Central memory CD8-positive, alpha-beta T cell (primary cell): ENCODE data around the gene SP140L.
"Not testable (repeated sequence)": the region's sequence is repeated elsewhere in the genome, so short reads cannot be mapped to it uniquely, and the experiment has no call there.

Source experiments
- ATAC-seq: fragments of 150-1000 bp; cut with Tn5 transposase; replicated peaks from 2 replicates; pipeline ENCODE4 v1.10.0; 2022; ENCODE audit warnings: mild to moderate bottlenecking, moderate FRiP score, moderate number of reproducible peaks; ENCODE audit not compliant: poor library complexity, severe bottlenecking; ENCODE audit errors: extremely low read depth
- DNase-seq, 2 donors: peaks; one replicate each; pipeline ENCODE4 v3.0.0; 2021; ENCODE audit warnings: low spot score in 2 of 2
- H3K27ac Mint-ChIP-seq: one replicate; pipeline ENCODE4 v1.8.0; 2022; ENCODE audit warnings: low read depth, mild to moderate bottlenecking, moderate library complexity, mixed read lengths
- H3K27me3 Mint-ChIP-seq: one replicate; pipeline ENCODE4 v1.8.0; 2022; ENCODE audit warnings: mixed read lengths
- H3K36me3 Mint-ChIP-seq: one replicate; pipeline ENCODE4 v1.8.0; 2022; ENCODE audit warnings: mild to moderate bottlenecking, moderate library complexity, mixed read lengths; ENCODE audit not compliant: insufficient read depth
- H3K4me1 Mint-ChIP-seq: one replicate; pipeline ENCODE4 v1.8.0; 2022; ENCODE audit warnings: mixed read lengths
- H3K4me3 Mint-ChIP-seq: one replicate; pipeline ENCODE4 v1.8.0; 2022; ENCODE audit warnings: mild to moderate bottlenecking, moderate library complexity, mixed read lengths
- H3K9me3 Mint-ChIP-seq: one replicate; pipeline ENCODE4 v1.8.0; 2022; ENCODE audit warnings: mixed read lengths

Gene SP140L

DNA sequence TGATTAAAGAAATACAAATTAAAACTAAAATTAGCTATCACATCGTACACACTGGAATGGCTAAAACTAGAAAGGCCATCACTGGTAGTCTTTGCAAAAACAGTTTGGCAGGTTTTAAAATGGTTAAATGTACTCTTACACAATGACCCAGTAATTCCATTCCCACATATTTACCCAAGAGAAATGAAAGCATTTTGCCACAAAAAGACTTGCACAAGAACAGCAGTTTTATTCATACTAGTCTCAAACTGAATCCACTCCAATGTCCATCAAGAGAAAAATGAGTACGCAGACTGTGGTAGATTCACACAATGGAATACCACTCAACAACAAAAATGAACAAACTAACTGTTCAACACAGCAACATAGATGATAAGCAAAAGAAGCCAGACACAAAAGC, 29.1 kb downstream of the SP140L start:
- DNase-seq, result no peak
- no peak overlapping the region for H3K4me3 Mint-ChIP-seq
- H3K4me1 Mint-ChIP-seq, result peaks cover 35% of the 10 kb centered on the region
- H3K27me3 Mint-ChIP-seq, result no peaks in the 10 kb centered on the region
- H3K36me3 Mint-ChIP-seq, result peaks cover 21% of the 10 kb centered on the region
- H3K9me3 Mint-ChIP-seq, result no peaks in the 10 kb centered on the region
- no peak overlapping the region for H3K27ac Mint-ChIP-seq
- ATAC-seq, result no peak

DNA sequence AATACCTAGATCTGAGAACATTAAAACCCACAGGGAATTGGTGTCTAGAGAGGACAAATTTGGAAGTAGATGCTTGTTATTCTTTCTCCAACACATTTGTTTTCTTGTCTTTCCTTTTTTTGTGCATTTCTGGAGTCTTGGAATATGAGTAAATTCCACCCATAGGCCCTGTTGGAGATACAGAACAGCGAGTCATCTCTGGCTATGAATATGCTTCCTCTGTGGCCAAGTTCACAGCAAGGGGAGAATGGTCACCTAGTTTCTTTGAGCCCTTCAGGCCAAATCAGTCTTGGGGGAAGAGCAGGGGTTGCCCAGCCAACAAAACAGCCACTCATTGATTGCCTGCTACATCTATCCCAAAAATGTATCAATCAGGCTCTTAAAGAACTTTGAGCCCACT, 31.3 kb downstream of the SP140L start:
- DNase-seq (no peak), ATAC-seq (no peak)
- H3K27me3 Mint-ChIP-seq, result no peaks in the 10 kb centered on the region

DNA sequence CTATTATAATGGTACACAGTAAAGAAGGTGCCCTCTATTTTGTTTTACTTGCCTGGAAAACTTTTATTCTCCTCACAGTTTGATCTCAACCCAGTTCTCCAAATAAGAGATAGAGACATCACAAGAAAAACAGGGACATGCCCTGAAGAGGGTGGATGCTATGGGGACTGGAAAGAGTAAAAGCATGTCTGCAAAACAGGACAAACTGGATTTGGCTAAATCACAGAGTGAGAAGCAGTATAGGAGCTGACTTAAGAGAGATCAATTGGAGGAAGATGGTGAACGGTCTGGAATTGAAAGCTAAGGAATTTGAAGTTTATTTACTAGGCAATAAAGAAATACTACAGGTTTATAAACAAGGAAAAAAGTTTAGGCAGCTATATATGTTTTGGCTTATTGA, 33.0 kb downstream of the SP140L start:
- Mint-ChIP-seq H3K9me3 (no peaks in the 10 kb centered on the region), H3K27ac (peak overlapping the region; percentile 12), H3K4me1 (peaks cover 43% of the 10 kb centered on the region), H3K27me3 (no peaks in the 10 kb centered on the region), H3K4me3 (no peak overlapping the region), H3K36me3 (peaks cover 32% of the 10 kb centered on the region)
- no peak for DNase-seq
- ATAC-seq, result no peak

More for the DNA sequence above, 31.3 kb downstream of the SP140L start:
- Mint-ChIP-seq H3K27ac (no peak overlapping the region), H3K9me3 (no peaks in the 10 kb centered on the region), H3K4me1 (peaks cover 46% of the 10 kb centered on the region), H3K36me3 (peaks cover 28% of the 10 kb centered on the region), H3K4me3 (no peak overlapping the region)

DNA sequence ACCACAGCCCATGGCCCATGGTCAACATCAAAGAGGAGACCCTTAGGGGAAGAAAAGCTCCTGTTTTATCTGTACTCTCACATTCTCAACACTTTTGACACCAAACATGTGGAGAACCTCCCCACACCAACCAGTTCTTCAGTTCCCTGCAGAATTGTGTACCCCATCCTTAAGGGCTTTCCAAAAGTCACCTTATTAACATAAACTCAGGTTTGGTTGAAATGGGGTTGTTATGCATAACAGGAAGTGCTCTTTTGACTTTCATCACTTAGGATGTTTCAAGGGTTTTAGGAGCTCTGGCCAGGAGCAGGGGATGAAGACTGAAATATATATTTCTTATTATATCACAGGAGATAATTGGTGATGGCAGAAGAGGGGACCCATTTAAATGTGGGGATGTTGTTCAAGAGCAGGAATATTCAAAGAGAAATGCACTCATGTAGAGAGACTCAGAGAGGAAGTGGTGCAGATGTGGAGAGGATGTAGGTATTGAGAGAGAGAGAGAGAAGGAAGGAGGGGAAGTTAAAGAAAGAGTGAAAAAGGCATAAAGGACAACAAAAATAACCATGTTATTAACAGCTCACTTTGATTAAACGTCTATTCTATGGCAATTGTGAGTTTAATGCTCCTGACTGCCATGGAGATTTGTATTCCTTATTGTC, 35.2 kb downstream of the SP140L start:
- Mint-ChIP-seq H3K27ac (peak overlapping the region; percentile 64), H3K4me1 (peaks cover 42% of the 10 kb centered on the region), H3K27me3 (no peaks in the 10 kb centered on the region), H3K9me3 (no peaks in the 10 kb centered on the region), H3K4me3 (peak overlapping the region; percentile 1), H3K36me3 (peaks cover 38% of the 10 kb centered on the region)
- DNase-seq, result no peak
- ATAC-seq, result no peak

DNA sequence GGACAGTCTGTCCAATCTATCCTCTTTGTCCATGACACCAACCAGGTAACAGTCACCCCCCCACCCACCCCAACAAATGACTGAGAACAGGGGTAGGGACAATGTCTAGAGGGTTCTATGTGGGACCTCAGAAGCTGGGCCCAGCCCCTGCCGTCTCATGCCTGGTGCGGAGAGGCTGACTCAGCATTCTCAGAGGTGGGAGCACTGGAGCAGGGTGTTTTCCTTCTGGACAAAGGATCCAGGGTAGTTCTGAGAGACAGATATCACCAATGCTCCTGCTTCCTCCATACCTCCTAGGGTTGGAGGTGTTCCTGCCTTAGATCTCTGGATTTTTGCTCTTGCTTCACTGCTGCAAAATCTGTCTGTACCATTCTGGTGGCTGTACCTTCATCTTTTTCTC, 55.1 kb downstream of the SP140L start:
- peaks cover 26% of the 10 kb centered on the region for H3K36me3 Mint-ChIP-seq
- H3K27ac Mint-ChIP-seq, result no peak overlapping the region
- H3K27me3 Mint-ChIP-seq, result no peaks in the 10 kb centered on the region
- H3K9me3 Mint-ChIP-seq, result no peaks in the 10 kb centered on the region
- ATAC-seq, result no peak
- no peak for DNase-seq
- peaks cover 23% of the 10 kb centered on the region for H3K4me1 Mint-ChIP-seq
- H3K4me3 Mint-ChIP-seq, result no peak overlapping the region

DNA sequence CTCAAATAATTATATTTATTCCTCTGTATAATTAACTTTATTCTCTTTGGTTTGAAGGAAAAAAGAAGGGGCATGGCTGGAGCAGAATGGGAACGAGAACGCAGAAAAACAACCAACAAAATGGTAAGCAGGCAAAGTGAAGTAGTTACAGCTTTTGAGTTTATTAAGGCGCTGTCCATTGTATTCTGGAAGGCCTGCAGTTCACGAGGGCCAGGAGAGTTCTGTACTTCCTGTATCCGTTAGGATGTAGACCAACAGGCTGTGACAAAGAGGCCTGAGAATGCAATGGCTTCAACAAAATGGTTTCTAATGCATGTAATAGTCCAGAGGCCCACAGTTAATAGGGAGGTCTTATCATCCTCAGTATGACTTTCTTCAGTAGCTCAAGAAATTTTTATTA, 56.5 kb downstream of the SP140L start:
- H3K36me3 Mint-ChIP-seq, result peaks cover 29% of the 10 kb centered on the region
- ATAC-seq, result no peak

DNA sequence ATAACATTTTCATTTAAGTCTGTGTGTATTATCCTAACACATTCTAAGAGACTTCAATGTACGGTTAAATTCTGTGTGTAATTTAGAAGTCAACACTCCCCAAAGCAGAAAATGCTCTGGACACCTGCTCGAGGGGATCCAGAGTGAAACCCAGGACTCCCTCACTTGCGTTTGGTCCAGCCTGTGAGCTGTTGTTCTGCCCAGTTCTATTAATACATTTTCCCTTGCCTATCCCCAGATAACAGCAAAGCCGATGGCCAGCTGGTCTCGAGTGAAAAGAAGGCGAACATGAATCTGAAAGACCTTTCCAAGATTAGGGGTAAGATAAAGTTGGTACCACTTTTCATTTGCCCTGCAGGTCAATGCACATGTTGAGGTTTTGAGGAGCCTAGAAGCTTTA, 58.0 kb downstream of the SP140L start:
- H3K4me1 Mint-ChIP-seq, result peaks cover 5% of the 10 kb centered on the region
- peaks cover 38% of the 10 kb centered on the region for H3K36me3 Mint-ChIP-seq
- H3K9me3 Mint-ChIP-seq, result no peaks in the 10 kb centered on the region

More for the DNA sequence above, 56.5 kb downstream of the SP140L start:
- Mint-ChIP-seq H3K27ac (no peak overlapping the region), H3K4me3 (no peak overlapping the region), H3K9me3 (no peaks in the 10 kb centered on the region), H3K27me3 (no peaks in the 10 kb centered on the region), H3K4me1 (peaks cover 13% of the 10 kb centered on the region)
- DNase-seq, result no peak

DNA sequence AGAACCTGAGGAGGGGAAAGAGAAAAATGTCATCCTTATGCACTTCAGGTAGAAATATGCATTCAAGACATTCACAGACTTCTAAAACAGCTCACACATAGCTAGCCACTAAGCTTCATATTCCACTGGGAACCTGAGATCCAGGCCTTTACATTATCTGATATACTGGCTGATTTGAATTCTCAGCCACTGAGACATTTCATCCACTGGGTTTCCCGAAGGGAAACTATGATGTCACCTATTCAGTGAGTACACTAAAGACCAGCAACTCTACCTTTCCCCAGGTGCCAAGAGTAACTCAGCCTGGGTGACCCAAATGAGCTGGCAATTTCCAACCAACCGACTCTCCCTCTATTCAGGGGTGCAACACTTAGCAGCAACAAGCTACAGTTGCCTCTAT, 67.3 kb downstream of the SP140L start:
- Mint-ChIP-seq H3K4me1 (no peaks in the 10 kb centered on the region), H3K4me3 (no peak overlapping the region), H3K9me3 (no peaks in the 10 kb centered on the region), H3K27ac (no peak overlapping the region), H3K27me3 (no peaks in the 10 kb centered on the region), H3K36me3 (peaks cover 50% of the 10 kb centered on the region)
- no peak for ATAC-seq
- no peak for DNase-seq

More for the DNA sequence above, 58.0 kb downstream of the SP140L start:
- no peaks in the 10 kb centered on the region for H3K27me3 Mint-ChIP-seq
- no peak overlapping the region for H3K27ac Mint-ChIP-seq
- ATAC-seq (no peak), DNase-seq (no peak)
- H3K4me3 Mint-ChIP-seq, result no peak overlapping the region

DNA sequence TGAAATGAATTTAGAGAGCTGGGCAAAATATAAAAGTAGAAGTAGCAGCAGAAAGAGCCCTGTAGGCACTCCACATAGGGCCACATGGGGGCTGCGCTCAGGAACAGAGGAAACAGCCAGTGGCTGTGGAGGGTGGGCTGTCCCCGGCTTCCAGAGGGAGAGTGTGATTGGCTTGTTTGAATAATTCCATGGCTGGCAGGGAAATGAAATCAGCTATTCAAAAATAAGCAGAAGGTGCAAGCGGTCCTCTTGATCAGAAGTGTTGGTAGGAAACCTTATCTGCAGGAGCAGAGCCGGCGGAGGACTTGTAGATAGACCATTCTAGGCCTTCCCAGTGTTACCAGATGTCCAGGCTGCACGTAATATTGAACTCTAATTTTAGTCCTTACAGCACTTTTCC, 71.7 kb downstream of the SP140L start:
- DNase-seq, H3K4me3 Mint-ChIP-seq, H3K9me3 Mint-ChIP-seq, H3K27me3 Mint-ChIP-seq, H3K4me1 Mint-ChIP-seq, ATAC-seq: not testable (repeated sequence)
- Mint-ChIP-seq H3K27ac (peak overlapping the region; percentile 61), H3K36me3 (peaks cover 42% of the 10 kb centered on the region)

DNA sequence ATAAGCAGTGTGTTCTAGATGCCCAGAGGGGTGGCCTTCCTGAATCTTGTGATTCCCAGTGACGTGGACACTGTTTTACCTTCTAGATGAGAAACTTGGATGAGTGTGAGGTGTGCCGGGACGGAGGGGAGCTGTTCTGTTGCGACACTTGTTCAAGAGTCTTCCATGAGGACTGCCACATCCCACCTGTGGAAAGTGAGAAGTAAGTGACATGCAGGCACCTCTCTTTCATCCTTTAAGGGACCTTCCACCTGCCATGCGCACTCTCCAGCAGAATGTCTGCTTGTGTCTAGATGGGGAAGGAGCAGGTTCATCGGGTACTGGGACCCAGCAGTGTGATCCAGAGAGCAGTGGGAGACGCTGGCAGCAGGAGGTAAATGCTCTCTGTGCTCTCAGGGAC, 73.0 kb downstream of the SP140L start:
- Mint-ChIP-seq H3K36me3 (peaks cover 31% of the 10 kb centered on the region), H3K27ac (no peak overlapping the region), H3K9me3 (no peaks in the 10 kb centered on the region), H3K4me3 (no peak overlapping the region), H3K4me1 (no peaks in the 10 kb centered on the region), H3K27me3 (no peaks in the 10 kb centered on the region)
- ATAC-seq (no peak), DNase-seq (no peak)

DNA sequence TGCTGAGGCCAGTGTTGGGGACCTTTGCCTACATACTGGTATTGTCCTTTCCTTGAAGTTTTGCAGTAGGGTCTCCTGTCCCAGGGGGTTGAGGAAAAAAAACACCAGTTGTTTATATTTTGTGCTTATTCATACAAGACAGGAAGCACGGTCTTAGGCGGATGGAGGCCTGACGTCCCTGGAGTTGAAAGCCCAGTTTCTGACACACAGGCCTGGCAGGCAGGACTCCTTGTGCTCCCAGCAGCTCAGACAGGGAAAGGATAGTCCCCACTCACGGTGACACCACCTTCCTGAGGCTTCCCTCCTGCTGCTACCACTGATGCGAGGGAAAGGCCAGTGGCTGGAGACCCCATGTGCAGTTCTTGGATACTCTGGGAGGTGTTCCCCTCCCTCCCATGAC, 73.5 kb downstream of the SP140L start:
- Mint-ChIP-seq H3K27ac (no peak overlapping the region), H3K9me3 (no peaks in the 10 kb centered on the region), H3K27me3 (no peaks in the 10 kb centered on the region), H3K4me3 (no peak overlapping the region), H3K4me1 (no peaks in the 10 kb centered on the region), H3K36me3 (peaks cover 31% of the 10 kb centered on the region)
- ATAC-seq (no peak), DNase-seq (no peak)

DNA sequence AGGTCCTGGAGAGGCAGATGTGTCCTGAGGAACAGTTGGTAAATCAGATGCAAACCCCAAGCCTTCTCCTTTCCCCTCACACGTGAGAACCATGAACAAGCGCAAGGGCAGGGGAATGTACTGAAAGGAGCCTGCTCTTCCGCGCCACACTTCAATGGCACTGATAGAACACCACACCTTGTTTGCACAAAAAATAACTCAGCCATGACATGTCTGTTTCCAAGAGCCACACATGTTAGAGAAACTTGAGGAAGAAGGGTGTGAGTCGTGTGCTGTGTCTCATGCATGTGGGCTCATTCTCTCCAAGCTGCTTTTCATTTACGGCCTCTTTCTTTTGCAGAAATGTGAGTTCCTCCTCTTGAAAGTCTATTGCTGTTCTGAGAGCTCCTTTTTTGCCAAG, 74.0 kb downstream of the SP140L start:
- peaks cover 32% of the 10 kb centered on the region for H3K36me3 Mint-ChIP-seq
- not testable (repeated sequence) for H3K4me1 Mint-ChIP-seq, DNase-seq, H3K27me3 Mint-ChIP-seq, ATAC-seq, H3K9me3 Mint-ChIP-seq, H3K4me3 Mint-ChIP-seq, H3K27ac Mint-ChIP-seq

DNA sequence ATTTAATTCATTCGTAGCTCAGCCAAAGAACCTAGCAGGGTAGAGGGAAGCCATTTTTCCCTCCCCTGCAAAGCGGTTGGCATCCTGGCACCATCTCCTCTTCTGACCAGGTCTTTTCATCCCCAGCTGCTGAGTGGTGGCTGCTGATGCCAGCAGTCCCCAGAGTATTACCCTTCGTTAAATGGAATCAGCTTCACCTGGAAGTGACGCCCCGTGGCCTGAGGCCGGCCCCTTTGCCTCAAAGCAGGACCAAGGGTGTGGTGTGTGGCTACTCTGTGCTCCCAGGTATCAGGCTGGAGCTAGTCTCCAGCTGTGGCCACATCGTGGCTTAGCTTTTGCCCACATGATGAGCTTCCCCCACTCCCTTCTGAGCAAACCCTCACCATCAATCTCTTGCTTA, 76.8 kb downstream of the SP140L start:
- Mint-ChIP-seq H3K4me3 (no peak overlapping the region), H3K27ac (no peak overlapping the region), H3K4me1 (peaks cover 11% of the 10 kb centered on the region), H3K9me3 (no peaks in the 10 kb centered on the region), H3K36me3 (peaks cover 21% of the 10 kb centered on the region), H3K27me3 (no peaks in the 10 kb centered on the region)
- ATAC-seq (no peak), DNase-seq (no peak)
